Skeletal muscle cell (primary cell): ENCODE data around the gene PRKCZ.
"Not testable (repeated sequence)": the region's sequence is repeated elsewhere in the genome, so short reads cannot be mapped to it uniquely, and the experiment has no call there.

ENCODE experiments used
- DNase-seq: peaks from one replicate; pipeline ENCODE4 v3.0.0-alpha.2; 2010; ENCODE audit warnings: low read depth
- H3K4me3 ChIP-seq: 2 replicates; pipeline ENCODE4 v1.5.1; 2011; ENCODE audit warnings: low read depth, mild to moderate bottlenecking, control low read depth, low read length, moderate library complexity

The PRKCZ gene

DNA sequence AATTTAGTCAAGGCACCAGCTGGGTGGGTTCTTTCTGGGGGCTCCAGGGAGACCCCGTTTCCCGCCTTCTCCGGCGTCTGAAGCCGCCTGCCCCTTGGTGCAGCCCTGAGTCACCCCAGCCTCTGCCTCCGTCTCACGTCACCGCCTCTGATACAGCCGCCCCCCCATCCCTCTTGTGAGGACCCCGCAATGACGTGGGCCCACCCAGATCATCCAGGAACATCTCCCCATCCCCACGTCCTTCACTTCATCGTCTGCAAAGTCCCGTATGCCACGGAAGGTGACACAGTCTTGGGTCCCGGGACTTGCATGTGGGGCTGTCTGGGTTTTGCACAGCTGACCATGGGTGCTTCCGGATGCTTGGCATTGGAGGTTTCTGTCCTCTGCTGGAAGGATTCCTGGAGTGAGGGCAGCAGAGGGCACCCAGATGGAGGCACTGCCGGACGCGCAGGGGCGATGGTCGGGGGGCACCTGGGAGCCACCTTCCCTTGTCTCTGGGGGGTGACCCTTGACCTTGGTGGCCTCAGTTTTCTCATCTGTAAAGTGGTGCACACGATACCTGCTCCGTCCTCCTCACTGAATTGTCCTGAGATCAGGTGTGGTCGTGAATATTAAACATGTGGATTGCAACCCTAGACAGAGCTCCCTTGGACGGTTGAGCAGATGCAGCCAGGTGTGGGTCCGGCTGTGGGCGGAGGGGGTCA, 58.8 kb downstream of the PRKCZ start:
- DNase-seq, result no peak
- no peak overlapping the region for H3K4me3 ChIP-seq

DNA sequence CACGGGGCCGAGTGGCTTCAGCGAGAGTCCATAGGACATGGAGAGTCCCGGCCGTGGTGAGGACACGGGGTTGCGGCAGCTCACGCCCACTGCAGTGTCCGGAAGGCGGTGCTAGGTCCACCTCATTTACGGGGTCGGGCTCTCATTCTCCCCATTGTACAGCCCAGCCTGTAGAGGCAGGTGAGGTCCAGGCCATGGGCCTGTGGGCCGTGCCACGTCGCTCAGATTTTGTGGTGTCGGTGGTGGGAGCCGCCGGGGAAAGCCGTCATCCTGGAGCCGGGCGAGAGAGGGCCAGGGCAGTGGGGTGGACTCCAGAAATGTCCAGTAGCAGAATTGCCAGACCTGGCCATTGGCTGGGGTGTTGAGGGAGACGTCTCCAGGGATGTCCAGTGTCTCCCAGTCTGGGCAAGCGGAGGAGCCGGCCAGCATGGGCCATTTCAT, 59.4 kb downstream of the PRKCZ start:
- no peak overlapping the region for H3K4me3 ChIP-seq
- DNase-seq, result no peak

DNA sequence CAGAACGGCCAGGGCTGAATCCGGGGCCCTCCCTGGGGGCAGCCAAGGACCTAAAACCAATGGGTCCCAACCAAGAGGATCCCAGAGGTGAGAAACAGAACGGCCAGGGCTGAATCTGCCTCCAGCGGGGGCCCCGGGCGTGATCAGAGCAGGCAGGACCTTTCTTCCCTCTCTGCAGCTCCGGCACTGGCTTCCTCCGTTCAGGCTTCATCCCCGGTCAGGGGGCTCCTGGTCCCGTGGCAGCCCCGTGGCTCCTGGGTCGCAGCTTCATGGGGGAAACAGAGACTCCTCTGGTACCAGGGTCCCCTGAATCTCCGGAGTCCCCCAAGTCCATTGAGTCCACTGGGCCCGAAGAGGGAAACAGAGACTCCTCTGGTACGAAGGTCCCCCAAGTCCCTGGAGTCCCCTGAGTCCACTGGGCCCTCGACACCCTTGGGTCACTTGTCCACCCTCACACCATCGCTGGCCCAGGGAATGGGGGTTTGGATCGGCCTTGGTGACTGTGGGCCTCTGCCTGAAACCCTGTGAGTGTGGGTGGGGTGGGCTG, 60.1 kb downstream of the PRKCZ start:
- no peak overlapping the region for H3K4me3 ChIP-seq
- DNase-seq, result no peak

DNA sequence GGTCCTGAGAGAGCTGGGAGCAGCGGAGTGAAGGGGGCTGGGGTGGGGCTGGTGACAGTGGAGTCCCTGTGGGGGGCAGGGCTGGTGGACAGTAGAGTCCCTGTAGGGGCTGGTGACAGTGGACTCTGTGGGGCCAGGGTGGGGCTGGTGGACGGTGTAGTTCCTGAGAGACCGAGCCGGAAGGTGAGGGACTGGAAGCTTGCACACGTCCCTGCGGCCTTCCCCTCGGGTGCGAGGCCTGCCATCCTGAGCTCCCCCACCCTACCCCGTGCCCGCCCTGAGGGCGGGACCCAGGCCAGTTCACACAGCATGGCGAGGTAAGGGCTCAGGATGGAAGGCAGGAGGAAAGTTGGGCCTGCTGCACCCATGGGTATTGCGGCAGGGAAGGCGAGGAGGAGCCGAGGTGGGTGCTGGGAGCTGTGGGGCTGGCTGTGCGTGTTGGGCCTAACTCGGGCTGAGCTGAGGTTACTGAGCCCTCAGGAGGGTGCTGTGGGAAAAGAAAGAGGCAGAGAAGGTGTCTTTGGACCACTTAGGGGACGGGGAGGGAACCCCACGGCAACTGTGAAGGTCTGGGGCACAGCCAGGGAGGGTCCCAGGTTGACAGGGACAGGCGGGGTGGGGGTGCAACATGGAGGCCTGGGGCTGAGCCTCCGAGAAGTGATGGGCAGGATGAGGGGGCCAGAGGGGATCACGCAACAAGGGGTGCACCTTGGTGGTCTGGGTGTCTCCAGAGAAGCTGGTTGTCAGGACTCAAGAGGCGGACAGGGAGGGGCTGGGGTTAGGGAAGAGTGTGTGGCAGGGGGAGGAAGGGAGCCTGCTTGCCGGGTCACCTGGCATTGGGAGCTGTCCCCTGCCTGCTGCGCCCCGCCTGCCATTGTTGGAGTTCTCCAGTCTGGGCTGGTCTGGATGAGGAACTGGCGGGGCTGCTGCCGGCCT, 60.8 kb downstream of the PRKCZ start:
- no peak for DNase-seq

DNA sequence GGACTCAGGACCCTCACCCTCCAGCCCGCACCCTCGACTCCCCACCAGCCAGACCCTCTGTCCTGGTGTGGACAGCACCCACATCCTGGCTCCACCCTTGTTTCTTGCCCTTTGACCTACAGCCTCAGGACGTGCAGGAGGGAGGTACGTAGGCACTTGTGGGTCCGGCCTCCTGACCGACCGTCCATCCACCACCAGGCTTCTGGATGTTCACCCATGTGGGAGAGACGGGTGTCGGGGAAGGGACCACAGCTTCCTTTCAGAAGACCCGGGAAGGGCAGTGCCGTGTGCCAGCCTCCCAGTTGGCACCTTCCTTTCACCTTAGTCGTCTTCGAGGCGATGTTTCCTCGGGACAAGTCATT, 61.4 kb downstream of the PRKCZ start:
- DNase-seq, result no peak
- H3K4me3 ChIP-seq, result no peak overlapping the region

More for the DNA sequence above, 60.8 kb downstream of the PRKCZ start:
- H3K4me3 ChIP-seq, result no peak overlapping the region

DNA sequence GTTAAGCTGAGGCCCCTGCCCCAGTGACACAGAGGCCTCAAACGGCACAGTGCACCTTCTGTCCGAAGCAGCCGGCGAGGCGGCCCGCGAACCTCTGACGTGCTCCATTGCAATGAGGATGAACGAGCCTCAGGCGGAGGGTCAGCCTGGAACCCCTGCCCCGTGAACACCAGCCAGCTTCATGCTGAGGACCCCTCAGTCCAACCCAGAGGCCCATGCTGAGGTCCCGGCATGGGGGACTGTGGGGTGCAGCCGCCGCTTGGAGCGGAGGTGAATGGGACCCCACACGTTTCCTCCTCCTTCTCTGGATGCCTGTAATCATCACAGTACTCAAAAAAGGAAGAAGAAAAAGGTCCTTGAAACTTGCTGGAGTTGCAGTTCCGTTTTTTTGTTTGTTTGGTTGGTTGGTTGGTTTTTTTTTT, 62.1 kb downstream of the PRKCZ start:
- no peak overlapping the region for H3K4me3 ChIP-seq
- no peak for DNase-seq

DNA sequence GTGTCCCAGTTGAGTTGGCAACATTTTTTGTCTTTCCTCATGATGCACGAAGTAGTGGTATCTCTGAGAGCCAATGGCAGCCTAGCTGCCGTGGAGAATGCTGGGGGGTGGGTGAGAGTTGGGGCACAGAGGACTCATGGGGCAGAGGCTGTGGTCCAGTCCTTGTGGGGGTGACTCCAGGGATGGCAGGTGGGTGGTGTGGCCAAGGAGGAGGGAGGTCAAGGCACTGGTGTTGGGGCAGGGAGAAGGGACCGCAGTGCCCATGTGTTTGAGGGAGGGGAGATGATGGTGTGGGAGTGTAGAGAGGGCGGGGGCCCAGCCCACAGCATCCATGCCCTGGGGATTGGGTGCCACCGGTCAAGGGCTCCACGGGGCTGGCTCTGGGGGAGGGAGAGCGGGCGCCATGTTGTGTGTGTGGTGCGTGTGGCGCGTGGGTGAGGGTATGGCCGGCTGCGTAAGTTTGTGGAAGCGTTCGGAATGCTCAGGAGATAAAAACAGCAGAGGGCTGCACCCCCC, 63.5 kb downstream of the PRKCZ start:
- H3K4me3 ChIP-seq, result no peak overlapping the region
- no peak for DNase-seq

DNA sequence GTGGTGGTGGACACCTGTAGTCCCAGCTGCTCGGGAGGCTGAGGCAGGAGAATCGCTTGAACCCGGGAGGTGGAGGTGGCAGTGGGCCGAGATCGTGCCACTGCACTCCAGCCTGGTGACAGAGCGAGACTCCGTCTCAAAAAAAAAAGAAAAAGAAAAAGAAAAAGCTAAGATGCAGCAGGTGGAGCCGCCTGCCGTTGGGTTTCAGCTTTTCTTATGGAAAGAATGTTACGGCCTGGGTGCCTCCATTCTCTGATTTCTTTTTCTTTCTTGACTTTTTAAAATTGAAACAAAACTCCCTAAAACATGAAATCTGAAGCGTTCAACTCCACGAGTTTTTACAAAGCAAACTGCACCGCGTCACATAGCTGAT, 64.4 kb downstream of the PRKCZ start:
- DNase-seq, H3K4me3 ChIP-seq: not testable (repeated sequence)

DNA sequence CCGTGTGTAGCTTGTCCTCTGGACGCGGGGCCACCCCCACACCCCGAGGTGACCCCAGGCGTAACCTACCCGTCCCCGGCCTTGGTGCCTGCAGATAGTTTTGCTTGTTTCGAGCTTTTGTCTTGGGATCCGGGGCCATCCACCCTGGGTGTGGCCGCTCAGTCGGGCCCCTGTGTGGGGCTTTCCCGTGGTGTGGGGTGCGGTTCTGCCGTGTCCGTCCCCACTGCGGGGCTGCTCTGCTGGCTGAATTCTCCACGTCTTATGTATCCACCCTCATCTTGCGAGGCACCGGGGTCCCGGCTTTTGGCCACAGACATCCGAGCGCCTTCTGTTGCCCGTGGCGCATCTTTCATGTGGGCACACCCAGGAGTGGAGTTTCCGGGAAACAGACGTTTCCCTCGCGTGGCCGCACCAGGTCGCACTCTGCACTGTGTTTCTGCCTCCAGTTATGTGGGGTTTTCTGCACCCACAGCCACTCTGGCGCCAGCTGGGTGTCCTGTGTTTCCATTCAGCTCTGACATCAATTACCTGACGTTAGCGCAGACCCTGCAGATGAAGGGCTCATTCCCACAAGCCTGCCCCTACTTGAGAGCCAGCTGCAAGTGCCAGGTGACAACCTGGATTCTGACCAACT, 64.9 kb downstream of the PRKCZ start:
- no peak overlapping the region for H3K4me3 ChIP-seq
- DNase-seq, result no peak

DNA sequence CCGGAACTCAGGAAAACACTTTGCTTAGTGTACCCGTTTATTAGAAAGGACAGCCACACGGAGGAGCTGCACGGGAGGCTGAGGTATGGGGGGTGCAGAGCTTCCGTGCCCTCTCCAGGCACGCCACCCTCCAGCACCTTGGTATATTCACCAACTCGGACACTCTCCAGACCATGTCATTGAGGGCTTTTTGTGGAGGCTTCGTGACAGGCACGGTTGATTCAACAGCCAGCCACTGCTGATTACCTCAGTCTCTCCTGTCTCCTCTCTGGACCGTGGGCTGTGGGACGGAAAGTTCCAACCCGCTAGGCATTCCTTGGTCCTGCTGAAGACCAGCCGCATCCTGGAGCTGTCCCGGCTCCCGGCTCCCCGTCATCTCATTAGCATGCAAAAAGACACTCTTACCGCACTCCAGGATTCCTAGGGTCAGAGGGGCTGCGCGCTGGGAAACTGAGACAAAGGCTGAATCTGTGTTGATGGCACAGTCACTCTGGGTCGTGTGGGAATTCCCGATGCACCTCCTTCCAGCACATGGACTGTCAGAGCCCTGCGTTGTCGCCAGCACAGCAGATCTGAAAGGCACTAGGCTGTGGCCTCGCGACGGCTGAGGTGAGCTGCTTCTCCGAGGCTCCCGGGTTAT, 65.6 kb downstream of the PRKCZ start:
- DNase-seq, result no peak
- no peak overlapping the region for H3K4me3 ChIP-seq

DNA sequence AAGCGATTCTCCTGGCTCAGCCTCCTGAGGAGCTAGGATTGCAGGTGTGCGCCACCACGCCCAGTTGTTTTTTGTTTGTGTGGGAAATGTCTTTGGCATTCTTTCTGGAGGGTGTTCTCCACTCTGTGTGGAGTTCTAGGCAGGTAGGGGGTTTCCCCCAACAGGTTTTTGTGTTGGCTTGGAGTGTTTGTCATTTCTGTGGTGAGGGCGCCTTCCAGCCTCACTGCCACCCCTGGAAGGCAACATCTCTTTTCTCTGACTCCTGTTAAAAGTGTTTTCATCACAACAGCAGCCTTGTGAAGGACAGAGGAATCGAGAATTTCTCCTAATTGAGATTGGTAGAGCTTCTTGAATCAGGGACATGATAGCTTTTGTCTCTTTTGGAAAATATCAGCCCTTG, 69.7 kb downstream of the PRKCZ start:
- no peak overlapping the region for H3K4me3 ChIP-seq
- no peak for DNase-seq

DNA sequence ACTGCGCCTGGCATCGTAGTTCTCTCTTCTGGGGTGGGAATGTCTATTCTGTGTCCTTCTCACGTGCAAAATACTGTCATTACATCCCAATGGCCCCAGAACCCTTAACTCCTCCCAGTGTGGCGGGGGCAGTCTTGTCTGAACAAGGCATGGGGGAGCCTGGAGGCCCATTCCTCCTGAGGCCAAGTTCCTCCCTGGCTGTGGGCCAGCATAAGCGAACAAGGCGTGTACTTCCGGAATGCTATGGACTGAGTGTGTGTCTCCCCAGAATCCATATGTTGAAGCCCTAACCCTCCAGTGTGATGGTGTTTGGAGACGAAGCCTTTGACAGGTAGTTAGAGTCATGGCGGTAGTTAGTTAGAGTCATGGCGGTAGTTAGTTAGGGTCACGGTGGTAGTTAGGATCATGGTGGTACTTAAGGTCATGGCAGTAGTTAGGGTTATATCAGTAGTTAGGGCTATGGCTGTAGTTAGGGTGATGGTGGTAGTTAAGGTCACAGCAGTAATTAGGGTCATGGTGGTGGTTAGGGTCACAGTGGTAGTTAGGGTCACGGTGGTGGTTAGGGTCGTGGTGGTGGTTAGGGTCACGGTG, 71.0 kb downstream of the PRKCZ start:
- no peak overlapping the region for H3K4me3 ChIP-seq
- DNase-seq, result no peak

DNA sequence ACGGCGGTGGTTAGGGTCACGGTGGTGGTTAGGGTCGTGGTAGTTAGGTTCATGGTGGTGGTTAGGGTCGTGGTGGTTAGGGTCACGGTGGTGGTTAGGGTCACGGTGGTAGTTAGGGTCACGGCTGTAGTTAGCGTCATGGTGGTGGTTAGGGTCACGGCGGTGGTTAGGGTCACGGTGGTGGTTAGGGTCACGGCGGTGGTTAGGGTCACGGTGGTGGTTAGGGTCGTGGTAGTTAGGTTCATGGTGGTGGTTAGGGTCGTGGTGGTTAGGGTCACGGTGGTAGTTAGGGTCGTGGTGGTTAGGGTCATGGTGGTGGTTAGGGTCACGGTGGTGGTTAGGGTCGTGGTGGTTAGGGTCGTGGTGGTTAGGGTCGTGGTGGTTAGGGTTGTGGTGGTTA, 71.6 kb downstream of the PRKCZ start:
- not testable (repeated sequence) for H3K4me3 ChIP-seq, DNase-seq

DNA sequence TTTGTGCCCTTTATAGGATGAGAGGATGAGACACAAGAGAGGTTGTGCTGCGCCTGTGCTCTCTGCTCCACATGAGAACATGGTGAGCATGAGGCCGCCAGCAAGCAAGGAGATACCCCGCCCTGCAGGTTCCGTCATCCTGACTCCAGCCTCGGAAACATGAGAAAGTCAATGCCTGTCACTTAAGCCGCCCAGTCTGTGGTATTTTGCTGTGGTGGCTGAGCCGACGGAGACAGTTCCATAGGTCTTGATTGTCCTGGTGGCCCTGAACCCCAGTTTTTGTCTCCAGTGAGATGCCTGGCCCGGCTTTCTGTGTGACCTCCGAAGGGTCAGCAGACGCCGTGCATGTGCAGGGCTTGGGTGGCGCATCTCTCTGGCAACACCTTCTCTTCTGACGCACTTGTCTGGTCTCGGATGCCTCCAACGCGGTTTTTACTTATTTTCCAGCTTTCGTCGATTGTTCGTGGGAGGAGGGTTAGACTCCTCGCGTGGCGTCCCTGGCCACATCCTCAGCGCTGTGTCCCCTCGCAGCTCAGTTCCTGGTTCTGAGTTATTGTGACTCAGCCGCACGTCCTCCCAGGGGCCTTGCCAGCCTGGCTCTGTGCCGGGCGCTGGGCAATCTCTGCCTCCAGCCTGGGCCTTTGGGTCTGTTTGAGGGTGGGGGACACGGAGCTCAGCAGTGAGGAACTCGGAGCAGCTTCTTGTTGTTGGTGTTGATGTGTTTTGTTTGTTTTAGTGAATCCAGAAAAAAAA, 74.4 kb downstream of the PRKCZ start:
- no peak overlapping the region for H3K4me3 ChIP-seq
- no peak for DNase-seq

DNA sequence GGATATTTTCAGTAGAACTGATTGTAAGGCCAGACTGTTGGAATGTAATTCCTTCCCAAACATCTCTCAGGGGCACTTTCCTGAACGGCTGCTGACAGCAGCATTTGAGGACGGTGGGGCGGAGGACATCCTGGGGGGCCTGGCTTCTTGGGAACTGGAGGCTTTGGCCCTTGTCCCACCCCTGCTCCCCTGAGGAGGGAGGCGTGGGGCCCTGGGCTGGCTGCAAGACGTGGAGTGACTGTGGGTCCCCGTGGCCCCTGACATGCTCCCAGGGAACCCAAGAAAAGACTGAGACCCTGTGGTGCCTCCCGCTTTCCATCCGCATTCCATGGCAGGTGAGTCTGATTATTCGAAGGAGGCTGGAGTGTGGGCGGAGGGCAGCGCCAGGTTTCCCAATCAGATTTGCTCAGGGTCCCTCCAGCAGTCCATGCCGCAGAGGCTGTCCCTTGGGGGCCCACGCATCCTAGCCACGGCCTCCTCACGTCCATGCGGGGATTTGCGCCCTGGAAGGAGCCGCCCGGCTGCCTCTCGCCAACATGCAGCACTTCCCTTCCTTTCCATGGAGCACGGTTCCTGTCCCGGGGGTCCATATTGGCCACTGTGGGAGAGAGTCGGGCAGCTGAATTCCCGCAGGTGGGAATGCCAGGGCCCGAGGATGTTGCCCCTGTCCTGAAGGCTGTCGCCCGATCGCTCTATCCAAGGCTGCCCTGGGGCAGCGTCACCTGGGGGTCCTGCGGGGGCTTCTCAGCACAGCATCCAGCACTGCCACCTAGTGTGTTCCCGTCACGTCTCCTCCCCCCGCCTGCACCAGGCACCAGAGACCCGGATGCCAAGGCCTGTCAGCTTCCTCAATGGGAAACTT, 75.4 kb downstream of the PRKCZ start:
- DNase-seq, result no peak
- H3K4me3 ChIP-seq, result no peak overlapping the region

DNA sequence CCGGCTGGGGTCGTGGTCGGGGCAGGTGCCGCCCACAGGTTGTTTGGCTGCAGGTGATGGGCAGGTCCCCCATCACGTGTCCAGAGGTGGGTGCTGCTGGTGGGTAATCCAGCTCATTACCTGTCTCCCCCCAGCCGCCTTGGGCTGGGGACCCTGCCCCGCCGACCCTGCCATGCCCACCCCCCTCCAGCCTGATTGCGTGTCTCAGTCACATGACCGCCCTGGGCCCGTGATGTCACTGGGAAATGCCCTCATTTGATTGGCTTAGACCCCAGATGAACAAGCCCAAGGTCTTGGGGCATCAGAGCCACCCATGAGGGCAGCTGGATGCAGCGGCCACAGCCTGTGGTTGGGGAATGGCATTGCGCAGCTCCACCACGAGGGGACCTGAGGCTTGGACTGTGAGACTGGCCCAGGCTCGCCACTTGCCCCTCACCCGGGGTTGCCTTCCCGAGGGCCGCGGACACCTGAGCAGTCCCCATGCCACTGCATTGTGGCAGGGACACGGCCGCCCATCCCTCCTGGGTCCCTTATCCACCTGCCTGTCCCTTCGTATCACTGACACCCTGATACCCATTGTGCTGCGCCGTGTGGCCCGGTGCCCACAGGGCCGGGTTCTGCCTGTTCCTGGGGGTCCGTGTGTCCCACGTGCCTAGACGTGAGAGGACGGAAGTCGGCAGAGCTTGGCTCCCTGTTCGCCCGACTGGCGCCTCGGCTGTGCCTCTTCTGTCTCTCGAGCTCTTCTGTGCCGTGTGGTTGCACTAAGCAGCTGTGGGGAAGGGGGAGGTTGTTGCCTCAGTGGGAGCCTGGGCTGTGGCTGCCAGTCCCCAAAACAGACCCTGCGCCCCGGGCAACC, 76.3 kb downstream of the PRKCZ start:
- no peak overlapping the region for H3K4me3 ChIP-seq
- no peak for DNase-seq
